ENCODE results near the gene VRK3. TPM values are rescaled to one million over a fixed set of nuclear protein-coding genes. Genes with fewer than 3 reads are reported as not detected.

VRK3 gene
- polyA plus RNA-seq, 2 of the 4 experiments (the other 2 are of a cell fraction): 35.2 to 37.4 TPM

DNA sequence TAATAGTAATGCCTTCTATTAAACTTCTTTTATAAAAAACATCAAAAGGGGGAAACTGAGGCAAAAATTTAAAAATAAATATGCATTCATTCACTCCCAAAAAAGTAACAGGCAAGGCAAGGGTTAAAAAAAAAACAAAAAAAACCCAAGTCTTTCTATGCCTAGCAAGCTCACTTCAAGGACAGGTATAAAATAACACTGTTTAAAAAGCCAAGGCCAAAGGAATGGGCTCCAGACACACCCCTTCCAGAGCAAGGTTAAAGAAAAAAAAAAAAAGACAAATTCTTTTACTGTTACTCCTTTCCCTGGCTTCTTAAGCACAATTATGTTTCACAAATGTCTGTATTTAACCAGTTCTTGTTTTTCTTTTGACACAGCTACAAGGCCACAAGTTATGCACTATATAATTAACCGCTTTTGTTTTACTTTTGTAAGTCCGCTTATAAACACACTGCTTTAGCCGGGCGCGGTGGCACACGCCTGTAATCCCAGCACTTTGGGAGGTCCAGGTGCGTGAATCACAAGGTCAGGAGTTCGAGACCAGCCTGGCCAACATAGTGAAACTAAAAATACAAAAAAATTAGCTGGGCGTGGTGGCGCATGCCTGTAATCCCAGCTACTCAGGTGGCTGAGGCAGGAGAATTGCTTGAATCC lies 67.8 kb downstream of the VRK3 start:
- no peak for TF ChIP-seq ZFP36 (IDR thresholded peaks at IDR 0.05; ENCODE audit: borderline replicate concordance, partially characterized antibody)
- no peak for TF ChIP-seq HOXA7 (CRISPR knock-in tag; IDR thresholded peaks at IDR 0.05)
- CTCF ChIA-PET: interaction anchor here (0.9 to 3.7 kb wide), 5 partner anchors 20 to 29 kb away, joined by 4 to 24 read pairs (median 5); no protein-coding TSS in a partner anchor
- no peak overlapping the region for H3K4me2 ChIP-seq
- ATAC-seq (no peak), FAIRE-seq (no peak), DNase-seq (ENCODE audit: low read depth in 1 of 2, low spot score in 1 of 2) (no peak)
- no peaks in the 10 kb centered on the region for H3K9me3 ChIP-seq
- H3K4me1 ChIP-seq: no peaks in the 10 kb centered on the region
- POLR2A ChIA-PET: no interaction called here
- WGBS (ENCODE audit: missing lambda C conversion rate): 69% methylated on average over 10 of the region's 10 CpGs
- no peak overlapping the region for H3K4me3 ChIP-seq
- H3K27ac ChIP-seq: no peak overlapping the region

DNA sequence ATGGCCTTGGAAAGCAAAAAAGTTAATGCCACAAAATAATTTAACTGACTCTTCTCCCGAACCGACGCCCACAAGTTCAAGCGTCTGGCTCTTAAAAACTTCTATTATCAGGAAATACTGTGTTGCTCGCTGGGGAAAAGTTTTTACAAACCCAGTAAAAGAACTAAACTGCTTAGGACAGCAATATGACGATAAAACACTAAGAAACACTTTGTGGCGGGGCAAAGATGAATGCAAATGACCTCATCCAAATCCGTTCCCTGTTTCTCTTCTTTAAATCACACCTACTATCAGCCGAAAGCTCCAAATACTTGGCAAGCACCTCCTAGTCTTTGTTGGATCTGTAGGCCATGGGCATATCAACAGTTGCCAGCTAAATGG lies 69.1 kb downstream of the VRK3 start:
- 71% methylated on average over 9 of the region's 9 CpGs for WGBS (ENCODE audit: missing lambda C conversion rate)
- FAIRE-seq (no peak), DNase-seq (ENCODE audit: low read depth in 1 of 2, low spot score in 1 of 2) (no peak), ATAC-seq (no peak)
- no peaks in the 10 kb centered on the region for H3K4me1 ChIP-seq
- H3K4me2 ChIP-seq: no peak overlapping the region
- ChIA-PET CTCF (interaction anchor here (1.0 to 3.7 kb wide), 4 partner anchors 19 to 192 kb away, joined by 3 to 24 read pairs (median 5); no protein-coding TSS in a partner anchor), POLR2A (no interaction called here)
- H3K4me3 ChIP-seq: no peak overlapping the region
- TF ChIP-seq MAFK (IDR thresholded peaks at IDR 0.05; ENCODE audit: partially characterized antibody) (peak; percentile 50), RFX5 (IDR thresholded peaks at IDR 0.05) (no peak)
- H3K27ac ChIP-seq: no peak overlapping the region
- H3K9me3 ChIP-seq: no peaks in the 10 kb centered on the region

DNA sequence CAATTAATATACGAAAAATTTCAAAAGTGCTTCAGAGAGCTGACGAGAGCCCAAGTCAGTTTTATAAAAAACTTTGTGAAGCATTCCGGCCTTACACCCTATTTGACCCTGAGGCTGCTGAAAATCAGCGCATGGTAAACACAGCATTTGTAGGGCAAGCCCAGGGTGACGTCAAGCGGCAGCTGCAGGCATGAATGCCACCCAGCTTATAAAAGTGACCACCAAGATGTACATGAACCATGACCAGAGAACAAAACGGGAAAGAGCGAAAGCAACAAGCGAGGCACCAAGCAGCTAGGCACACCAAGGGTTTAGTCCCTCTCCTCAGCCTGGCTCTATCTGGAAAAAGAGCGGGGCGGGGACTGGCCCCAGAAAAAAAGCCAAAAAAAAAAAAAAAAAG lies 70.2 kb downstream of the VRK3 start:
- ChIA-PET CTCF (interaction anchor here (0.6 to 10.7 kb wide), 6 partner anchors 12 to 197 kb away, joined by 3 to 121 read pairs (median 5); no protein-coding TSS in a partner anchor), POLR2A (interaction anchor here (2.5 kb wide), 1 partner anchor 25 kb away, joined by 9 read pairs; the partner anchor contains the start of gene NUP62)
- ATAC-seq: no peak
- no peak overlapping the region for H3K27ac ChIP-seq
- no peaks in the 10 kb centered on the region for H3K4me1 ChIP-seq
- no peak for TF ChIP-seq KDM1A (IDR thresholded peaks at IDR 0.05; ENCODE audit: low read depth)
- TF ChIP-seq ZC3H11A (IDR thresholded peaks at IDR 0.05): no peak
- no peak for TF ChIP-seq CEBPB (IDR thresholded peaks at IDR 0.05)
- FAIRE-seq: no peak
- H3K4me3 ChIP-seq: no peak overlapping the region
- no peaks in the 10 kb centered on the region for H3K9me3 ChIP-seq
- DNase-seq (ENCODE audit: low read depth in 1 of 2, low spot score in 1 of 2): no peak
- WGBS (ENCODE audit: missing lambda C conversion rate): 81% methylated on average over 11 of the region's 11 CpGs
- H3K4me2 ChIP-seq: no peak overlapping the region

DNA sequence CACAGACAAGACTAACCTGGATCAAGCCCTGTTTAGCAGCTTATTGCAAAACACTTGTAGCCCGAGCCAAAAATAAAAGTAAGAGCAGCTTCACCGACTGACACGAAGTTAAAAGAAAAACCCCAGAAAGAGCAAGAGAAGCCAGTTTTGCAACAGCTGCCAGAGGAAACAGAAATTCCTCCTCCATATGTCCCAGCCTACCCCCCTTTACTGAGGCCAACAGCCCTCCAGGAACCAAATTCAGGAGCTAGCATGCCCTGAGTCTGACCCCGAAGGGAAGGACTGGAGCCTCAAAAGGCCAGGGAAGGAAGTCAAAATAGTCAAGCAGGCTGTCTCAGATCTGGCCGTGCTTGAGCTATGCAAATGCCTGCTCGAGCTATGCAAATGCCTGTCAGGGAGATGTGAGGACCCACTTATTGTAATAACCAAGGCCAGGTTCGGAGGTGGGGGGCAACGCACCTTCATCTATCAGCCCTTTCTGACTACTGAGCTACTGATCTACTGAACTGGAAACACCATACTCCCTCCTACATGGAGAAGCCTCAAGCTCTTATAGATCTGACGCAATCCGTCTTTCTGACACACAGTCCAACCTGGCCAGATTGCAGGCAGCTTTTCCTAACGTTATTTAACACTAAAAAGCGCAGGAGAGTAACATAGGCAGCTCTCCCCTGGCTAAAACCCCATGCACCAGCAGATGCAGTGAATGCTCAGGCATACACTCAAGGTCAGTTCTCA lies 70.9 kb downstream of the VRK3 start:
- TF ChIP-seq KDM1A (IDR thresholded peaks at IDR 0.05; ENCODE audit: low read depth) (no peak), CHD2 (IDR thresholded peaks at IDR 0.05; ENCODE audit: low read length, partially characterized antibody) (no peak), HOXA7 (CRISPR knock-in tag; IDR thresholded peaks at IDR 0.05) (no peak), NFE2L2 (conservative IDR thresholded peaks at IDR 0.05; ENCODE audit: low read length) (no peak), MAFK (IDR thresholded peaks at IDR 0.05; ENCODE audit: partially characterized antibody) (no peak), NR3C1 (IDR thresholded peaks at IDR 0.05) (no peak), KDM5A (IDR thresholded peaks at IDR 0.05) (no peak), EP300 (IDR thresholded peaks at IDR 0.05) (no peak), POLR2A (IDR thresholded peaks at IDR 0.05; ENCODE audit: low read length) (no peak)
- TF ChIP-seq, protein P1, sequence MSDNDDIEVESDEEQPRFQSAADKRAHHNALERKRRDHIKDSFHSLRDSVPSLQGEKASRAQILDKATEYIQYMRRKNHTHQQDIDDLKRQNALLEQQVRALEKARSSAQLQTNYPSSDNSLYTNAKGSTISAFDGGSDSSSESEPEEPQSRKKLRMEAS (IDR thresholded peaks at IDR 0.05): no peak
- TF ChIP-seq, protein P2, sequence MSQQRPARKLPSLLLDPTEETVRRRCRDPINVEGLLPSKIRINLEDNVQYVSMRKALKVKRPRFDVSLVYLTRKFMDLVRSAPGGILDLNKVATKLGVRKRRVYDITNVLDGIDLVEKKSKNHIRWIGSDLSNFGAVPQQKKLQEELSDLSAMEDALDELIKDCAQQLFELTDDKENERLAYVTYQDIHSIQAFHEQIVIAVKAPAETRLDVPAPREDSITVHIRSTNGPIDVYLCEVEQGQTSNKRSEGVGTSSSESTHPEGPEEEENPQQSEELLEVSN (IDR thresholded peaks at IDR 0.05; ENCODE audit: borderline replicate concordance, low read depth): no peak
- TF ChIP-seq, protein P3, sequence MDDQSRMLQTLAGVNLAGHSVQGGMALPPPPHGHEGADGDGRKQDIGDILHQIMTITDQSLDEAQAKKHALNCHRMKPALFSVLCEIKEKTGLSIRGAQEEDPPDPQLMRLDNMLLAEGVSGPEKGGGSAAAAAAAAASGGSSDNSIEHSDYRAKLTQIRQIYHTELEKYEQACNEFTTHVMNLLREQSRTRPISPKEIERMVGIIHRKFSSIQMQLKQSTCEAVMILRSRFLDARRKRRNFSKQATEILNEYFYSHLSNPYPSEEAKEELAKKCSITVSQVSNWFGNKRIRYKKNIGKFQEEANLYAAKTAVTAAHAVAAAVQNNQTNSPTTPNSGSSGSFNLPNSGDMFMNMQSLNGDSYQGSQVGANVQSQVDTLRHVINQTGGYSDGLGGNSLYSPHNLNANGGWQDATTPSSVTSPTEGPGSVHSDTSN (IDR thresholded peaks at IDR 0.05): no peak
- TF ChIP-seq, protein P4, sequence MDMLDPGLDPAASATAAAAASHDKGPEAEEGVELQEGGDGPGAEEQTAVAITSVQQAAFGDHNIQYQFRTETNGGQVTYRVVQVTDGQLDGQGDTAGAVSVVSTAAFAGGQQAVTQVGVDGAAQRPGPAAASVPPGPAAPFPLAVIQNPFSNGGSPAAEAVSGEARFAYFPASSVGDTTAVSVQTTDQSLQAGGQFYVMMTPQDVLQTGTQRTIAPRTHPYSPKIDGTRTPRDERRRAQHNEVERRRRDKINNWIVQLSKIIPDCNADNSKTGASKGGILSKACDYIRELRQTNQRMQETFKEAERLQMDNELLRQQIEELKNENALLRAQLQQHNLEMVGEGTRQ (IDR thresholded peaks at IDR 0.05): no peak
- TF ChIP-seq, protein P5, sequence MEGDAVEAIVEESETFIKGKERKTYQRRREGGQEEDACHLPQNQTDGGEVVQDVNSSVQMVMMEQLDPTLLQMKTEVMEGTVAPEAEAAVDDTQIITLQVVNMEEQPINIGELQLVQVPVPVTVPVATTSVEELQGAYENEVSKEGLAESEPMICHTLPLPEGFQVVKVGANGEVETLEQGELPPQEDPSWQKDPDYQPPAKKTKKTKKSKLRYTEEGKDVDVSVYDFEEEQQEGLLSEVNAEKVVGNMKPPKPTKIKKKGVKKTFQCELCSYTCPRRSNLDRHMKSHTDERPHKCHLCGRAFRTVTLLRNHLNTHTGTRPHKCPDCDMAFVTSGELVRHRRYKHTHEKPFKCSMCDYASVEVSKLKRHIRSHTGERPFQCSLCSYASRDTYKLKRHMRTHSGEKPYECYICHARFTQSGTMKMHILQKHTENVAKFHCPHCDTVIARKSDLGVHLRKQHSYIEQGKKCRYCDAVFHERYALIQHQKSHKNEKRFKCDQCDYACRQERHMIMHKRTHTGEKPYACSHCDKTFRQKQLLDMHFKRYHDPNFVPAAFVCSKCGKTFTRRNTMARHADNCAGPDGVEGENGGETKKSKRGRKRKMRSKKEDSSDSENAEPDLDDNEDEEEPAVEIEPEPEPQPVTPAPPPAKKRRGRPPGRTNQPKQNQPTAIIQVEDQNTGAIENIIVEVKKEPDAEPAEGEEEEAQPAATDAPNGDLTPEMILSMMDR (IDR thresholded peaks at IDR 0.05): no peak
- TF ChIP-seq, protein P6, sequence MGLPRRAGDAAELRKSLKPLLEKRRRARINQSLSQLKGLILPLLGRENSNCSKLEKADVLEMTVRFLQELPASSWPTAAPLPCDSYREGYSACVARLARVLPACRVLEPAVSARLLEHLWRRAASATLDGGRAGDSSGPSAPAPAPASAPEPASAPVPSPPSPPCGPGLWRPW (IDR thresholded peaks at IDR 0.05): no peak
- Histone ChIP-seq H3K4me3 (no peak overlapping the region), H3K4me1 (no peaks in the 10 kb centered on the region), H3K4me2 (no peak overlapping the region), H3K27ac (no peak overlapping the region), H3K9me3 (no peaks in the 10 kb centered on the region)
- ATAC-seq: no peak
- DNase-seq (ENCODE audit: low read depth in 1 of 2, low spot score in 1 of 2): no peak
- WGBS (ENCODE audit: missing lambda C conversion rate): 43% methylated on average over 12 of the region's 12 CpGs
- POLR2A ChIA-PET: interaction anchor here (2.5 kb wide), 1 partner anchor 24 kb away, joined by 9 read pairs; the partner anchor contains the start of gene NUP62
- CTCF ChIA-PET: interaction anchor here (0.6 to 10.7 kb wide), 10 partner anchors 11 to 273 kb away, joined by 3 to 121 read pairs (median 4); no protein-coding TSS in a partner anchor
- FAIRE-seq: no peak
